ENCODE measurements around the gene AK9. TPM values are rescaled to one million over a fixed set of nuclear protein-coding genes. Genes with fewer than 3 reads are reported as not detected.

The AK9 gene
- 4.1 and 6.4 TPM in 2 replicates for total RNA-seq

DNA sequence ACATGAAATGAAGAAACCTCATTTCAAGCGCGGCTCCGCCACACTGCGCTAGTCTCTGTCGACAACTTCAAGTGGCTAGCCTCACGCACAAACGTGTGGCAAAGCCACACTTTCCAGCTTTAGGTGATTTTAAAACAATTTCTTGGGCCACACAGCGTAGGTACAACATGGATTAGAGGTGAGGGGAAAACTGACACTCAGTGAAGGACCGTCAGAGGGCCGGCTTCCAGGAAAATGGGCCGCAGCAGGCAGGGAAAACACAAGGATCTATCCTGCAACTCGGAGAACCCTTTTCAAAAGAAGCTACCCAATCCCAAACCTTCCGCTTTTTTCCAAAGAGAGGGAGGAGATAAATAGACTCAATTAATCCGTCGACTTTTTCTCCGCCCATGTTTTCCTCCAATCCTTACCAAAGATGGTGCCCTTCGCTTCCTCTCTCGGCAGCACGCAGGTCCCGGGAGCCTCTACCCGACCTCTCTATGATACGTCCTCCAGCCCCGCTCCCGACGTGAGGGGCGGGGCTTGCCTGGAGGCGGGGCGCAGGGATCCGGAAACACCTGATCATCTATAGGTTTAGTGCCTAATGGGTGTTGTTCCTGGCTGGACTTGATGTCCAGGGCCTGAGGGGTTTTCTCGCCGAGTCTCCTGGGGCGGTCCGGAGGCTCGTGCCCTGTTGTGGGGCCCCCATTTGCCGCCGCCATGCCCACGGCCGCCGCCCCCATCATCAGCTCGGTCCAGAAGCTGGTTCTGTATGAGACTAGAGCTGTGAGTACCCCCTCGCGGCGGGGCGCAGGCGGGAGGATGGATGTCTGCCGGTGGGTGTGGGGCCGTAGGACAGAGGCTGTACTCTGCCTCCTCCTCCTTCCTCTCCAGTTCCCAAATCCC, at the start of gene AK9, which contains the start of gene FIG4:
AK9 (minus strand) TSS at position 466 of the 885 bp plus-strand sequence. CDS start 15,457 bp downstream, outside the sequence.
FIG4 (plus strand) TSS at position 560 of the 885 bp plus-strand sequence; CDS start at position 700, 140 bp downstream.

DNA sequence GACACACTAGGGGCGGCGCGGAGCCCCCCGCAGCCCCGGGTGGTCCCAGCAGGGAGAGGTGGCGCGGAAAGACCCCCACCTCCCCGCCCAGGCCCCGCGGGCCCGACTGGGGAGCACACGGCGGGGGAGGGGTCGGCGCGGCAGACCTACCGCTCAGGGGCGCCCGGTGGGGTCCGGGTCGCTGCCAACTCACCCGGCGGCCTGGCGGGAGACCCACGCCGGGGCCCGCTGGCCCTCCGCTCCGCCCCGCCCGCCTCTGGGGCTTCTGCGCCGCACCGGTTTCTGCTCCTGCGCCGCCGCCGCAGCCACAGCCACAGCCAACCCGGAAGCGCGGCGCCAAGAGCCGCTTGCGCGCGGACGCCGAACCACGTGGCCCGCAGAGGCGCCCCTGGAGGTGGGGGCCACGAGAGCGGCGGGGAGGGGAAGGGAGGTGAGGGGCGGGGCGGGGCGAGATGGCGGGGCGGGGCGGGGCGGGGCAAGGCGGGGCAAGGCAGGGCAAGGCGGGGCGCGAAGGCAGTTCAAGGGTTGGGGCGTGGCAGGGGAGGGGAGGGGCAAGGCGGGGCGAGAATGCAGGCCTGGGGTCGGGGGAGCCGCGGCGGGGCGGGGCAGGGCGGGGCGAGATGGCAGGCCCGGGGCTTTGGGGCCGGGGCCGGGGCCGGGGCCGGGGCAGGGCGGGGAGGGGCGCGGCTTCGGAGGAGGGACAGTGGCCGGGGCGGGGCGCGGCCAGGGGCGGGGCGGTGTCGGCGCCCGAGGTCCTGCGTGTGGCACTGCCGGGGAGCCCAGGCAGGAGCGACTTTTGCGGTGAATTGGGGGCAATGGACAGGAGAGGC, 207.9 kb downstream of the AK9 start, which contains the start of gene ZBTB24:
ZBTB24 (minus strand) TSS at position 315 of the 830 bp plus-strand sequence. CDS start 1,193 bp downstream, outside the sequence.

DNA sequence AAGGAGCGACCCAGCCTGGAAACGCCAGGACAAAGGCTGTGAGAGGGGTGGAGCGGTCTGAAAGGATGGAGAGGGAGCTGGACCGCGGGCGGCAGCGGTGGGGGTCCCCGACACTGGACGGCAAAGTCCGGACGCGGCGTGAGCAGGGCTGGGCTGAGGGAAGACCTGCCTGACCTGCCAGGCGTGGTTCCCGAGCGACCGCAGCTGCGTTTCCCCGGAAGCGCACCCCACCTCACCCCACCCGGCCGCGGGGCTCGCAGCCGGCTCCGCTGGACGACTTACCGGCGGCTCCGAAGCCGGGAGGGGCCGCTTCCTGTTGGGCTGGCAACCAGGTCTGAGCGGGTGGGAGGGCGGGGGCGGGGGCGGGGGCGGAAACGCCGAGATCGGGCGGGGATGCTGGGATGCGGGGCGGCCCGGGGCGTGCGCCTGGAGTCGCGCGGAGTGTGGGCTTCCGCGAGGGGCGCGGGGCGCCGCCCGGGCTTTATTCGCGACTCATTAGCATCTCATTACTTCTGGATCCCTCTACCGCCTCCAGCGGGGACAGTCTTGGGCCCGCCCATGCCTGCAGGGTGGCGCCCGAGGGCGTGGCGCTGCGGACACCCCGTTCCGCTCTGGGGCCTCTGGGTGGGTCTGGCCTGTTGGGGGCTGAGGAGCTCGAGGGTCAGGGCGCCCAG, 235.4 kb downstream of the AK9 start, which contains the start of gene MICAL1:
MICAL1 (minus strand) TSS at position 336 of the 674 bp plus-strand sequence. CDS start 1,576 bp downstream, outside the sequence.

Other genes starting within 250 kb of the AK9 start
- gene MICAL1, start 235.4 kb downstream of the AK9 start, total RNA-seq: 52.2 and 78.1 TPM in 2 replicates
- 9.0 and 10.4 TPM in 2 replicates for gene ZBTB24, start 208.0 kb downstream of the AK9 start, total RNA-seq
- 22.2 and 39.5 TPM in 2 replicates for gene FIG4, start 94 bp upstream of the AK9 start, total RNA-seq

All from uterine smooth muscle cell (primary cell).